T-cell (primary cell): ENCODE results near the gene ACOT6. TPM values are rescaled to one million over a fixed set of nuclear protein-coding genes. Genes with fewer than 3 reads are reported as not detected.
"Not testable (repeated sequence)": the region's sequence is repeated elsewhere in the genome, so short reads cannot be mapped to it uniquely, and the experiment has no call there.

Source experiments
- ATAC-seq, 4 experiments: fragments of 200-7000 bp in 3 of 4; fragments of 150-1000 bp in 1 of 4; cut with Tn5 transposase; replicated peaks in 1 of 4; 1 replicate in 3 of 4; 2 replicates in 1 of 4; pipeline ENCODE4 v1.10.0; 2021; ENCODE audit warnings: moderate library complexity in 3 of 4, mild to moderate bottlenecking in 2 of 4, moderate number of reproducible peaks in 1 of 4
- CTCF ChIA-PET, 2 donors: fragments of 300-600 bp; sonication (Branson Sonifier 250); formaldehyde crosslinking; loops; one replicate each; lab custom pipeline; 2022; ENCODE audit warnings: antibody characterized with exemption in 2 of 2; lab: Charles Lee
- POLR2A ChIA-PET, 2 donors: fragments of 300-600 bp; sonication (Branson Sonifier 250); formaldehyde crosslinking; loops; one replicate each; lab custom pipeline; 2022; ENCODE audit warnings: antibody characterized with exemption in 2 of 2; lab: Charles Lee
- DNase-seq, 35 experiments: peaks; one replicate each; pipeline versions ENCODE4 v3.0.0 to v3.0.0-alpha.2; 2013 to 2023
- H3K27ac ChIP-seq: one replicate; pipeline ENCODE4 v1.5.1; 2013; ENCODE audit warnings: low read length
- H3K27me3 ChIP-seq, 2 experiments: replicated peaks in 1 of 2; 1 replicate in 1 of 2; 2 replicates in 1 of 2; pipeline versions ENCODE4 v1.6.1 to v1.7.0; 2013; ENCODE audit warnings: low read length in 1 of 2, mixed read lengths in 1 of 2; ENCODE audit not compliant: control insufficient read depth in 2 of 2, insufficient read depth in 2 of 2; ENCODE audit errors: extremely low read depth in 1 of 2
- H3K36me3 ChIP-seq, 2 donors: 1 replicate in 1 of 2; 2 replicates in 1 of 2; pipeline versions ENCODE4 v1.6.1 to v1.7.0; 2013; ENCODE audit warnings: low read length in 1 of 2; ENCODE audit not compliant: control insufficient read depth in 2 of 2, insufficient read depth in 1 of 2; ENCODE audit errors: extremely low read depth in 1 of 2
- H3K4me1 ChIP-seq, 2 experiments: 1 replicate in 1 of 2; 2 replicates in 1 of 2; pipeline versions ENCODE4 v1.6.1 to v1.7.0; 2013; ENCODE audit warnings: low read length in 2 of 2, mixed read lengths in 1 of 2; ENCODE audit not compliant: insufficient read depth in 2 of 2, control insufficient read depth in 1 of 2; ENCODE audit errors: extremely low read depth in 1 of 2
- H3K4me3 ChIP-seq, 2 donors: 1 replicate in 1 of 2; 2 replicates in 1 of 2; pipeline versions ENCODE4 v1.5.1 to v1.7.0; 2013; ENCODE audit warnings: mild to moderate bottlenecking in 2 of 2, low read length in 1 of 2, moderate library complexity in 1 of 2; ENCODE audit not compliant: control insufficient read depth in 1 of 2; ENCODE audit errors: extremely low read depth in 1 of 2
- H3K9me3 ChIP-seq: 2 replicates; pipeline ENCODE4 v1.7.0; 2013
- H3K27ac Mint-ChIP-seq, 2 donors: one replicate each; pipeline ENCODE4 v1.8.0; 2020 to 2021; ENCODE audit warnings: mild to moderate bottlenecking in 2 of 2, mixed read lengths in 2 of 2
- H3K27me3 Mint-ChIP-seq, 2 donors: one replicate each; pipeline ENCODE4 v1.8.0; 2021 to 2022; ENCODE audit warnings: mixed read lengths in 2 of 2
- H3K36me3 Mint-ChIP-seq: one replicate; pipeline ENCODE4 v1.8.0; 2021; ENCODE audit warnings: mixed read lengths
- H3K4me1 Mint-ChIP-seq, 3 donors: one replicate each; pipeline ENCODE4 v1.8.0; 2020 to 2022; ENCODE audit warnings: mixed read lengths in 3 of 3, mild to moderate bottlenecking in 1 of 3
- H3K4me3 Mint-ChIP-seq, 3 donors: one replicate each; pipeline ENCODE4 v1.8.0; 2020 to 2022; ENCODE audit warnings: mild to moderate bottlenecking in 3 of 3, mixed read lengths in 3 of 3, moderate library complexity in 3 of 3
- H3K9me3 Mint-ChIP-seq, 3 donors: one replicate each; pipeline ENCODE4 v1.8.0; 2020 to 2022; ENCODE audit warnings: mixed read lengths in 3 of 3
- WGBS: methylation state at CpG from one replicate; pipeline ENCODE4 v1.1.5; 2013; ENCODE audit warnings: missing lambda C conversion rate; ENCODE audit not compliant: insufficient coverage; 5-methylcytosine and 5-hydroxymethylcytosine counted together
- total RNA-seq, 35 experiments: library from RNA in 6 of 35; stranded (reverse) in 6 of 35; fragments of 120-200 nt in 1 of 35; gene quantifications; one replicate each; pipeline versions ENCODE4 v1.2.1 to v1.2.4 and lab custom pipeline; 2013 to 2026

Gene ACOT6
- total RNA-seq, 5 donors from 2014 or later (not counting 1 experiment from before 2014, with no cell fraction given) = not detected

- H3K4me3 ChIP-seq, H3K36me3 ChIP-seq, H3K9me3 Mint-ChIP-seq, H3K4me3 Mint-ChIP-seq, DNase-seq, H3K27me3 Mint-ChIP-seq, H3K27ac ChIP-seq, H3K9me3 ChIP-seq, POLR2A ChIA-PET, H3K27me3 ChIP-seq, H3K27ac Mint-ChIP-seq, ATAC-seq: not testable (repeated sequence)
- peaks cover 7 to 15% (median 14%) of the 10 kb centered on the region in 3 donors for H3K4me1 Mint-ChIP-seq
- CTCF ChIA-PET = interaction anchor here in 1 of 2 donors (0.6 kb wide), 1 partner anchor 80 kb away, joined by 3 read pairs; no protein-coding TSS in a partner anchor
- H3K4me1 ChIP-seq = peaks cover 0 to 17% of the 10 kb centered on the region in 2 experiments
- H3K36me3 Mint-ChIP-seq = peaks cover 14% of the 10 kb centered on the region
- WGBS = no CpG with 5 or more reads among the region's 4 CpGs
These were observed 38.6 kb upstream of the ACOT6 start for GRCh38 chr14:73573740-73574139.

GRCh38 chr14:73574251-73574650 is 38.1 kb upstream of the ACOT6 start:
- Mint-ChIP-seq H3K4me1 (peaks cover 5 to 12% (median 10%) of the 10 kb centered on the region in 3 donors), H3K36me3 (peaks cover 14% of the 10 kb centered on the region)
- DNase-seq, H3K27ac Mint-ChIP-seq, H3K4me3 ChIP-seq, H3K9me3 ChIP-seq, H3K9me3 Mint-ChIP-seq, H3K27me3 Mint-ChIP-seq, H3K27me3 ChIP-seq, H3K36me3 ChIP-seq, H3K4me3 Mint-ChIP-seq, ATAC-seq, H3K27ac ChIP-seq: not testable (repeated sequence)
- ChIA-PET POLR2A (interaction anchor here in 1 of 2 donors (0.7 kb wide), 1 partner anchor 385 kb away, joined by 5 read pairs; no protein-coding TSS in a partner anchor), CTCF (interaction anchor here in 1 of 2 donors (0.7 kb wide), 1 partner anchor 66 kb away, joined by 5 read pairs; no protein-coding TSS in a partner anchor)
- peaks cover 0 to 14% of the 10 kb centered on the region in 2 experiments for H3K4me1 ChIP-seq
- WGBS = no CpG with 5 or more reads among the region's 7 CpGs

GRCh38 chr14:73576391-73576790 is 35.9 kb upstream of the ACOT6 start:
- Histone ChIP-seq H3K27me3 (no peaks in the 10 kb centered on the region), H3K4me3 (no peak overlapping the region), H3K9me3 (no peaks in the 10 kb centered on the region), H3K4me1 (no peaks in the 10 kb centered on the region), H3K36me3 (peaks cover 4 to 12% of the 10 kb centered on the region in 2 donors), H3K27ac (no peak overlapping the region)
- H3K36me3 Mint-ChIP-seq = peaks cover 25% of the 10 kb centered on the region
- no peaks in the 10 kb centered on the region for H3K9me3 Mint-ChIP-seq
- ChIA-PET CTCF (interaction anchor here in 1 of 2 donors (0.6 to 0.7 kb wide), 2 partner anchors 31 to 220 kb away, joined by 3 to 4 read pairs; no protein-coding TSS in a partner anchor), POLR2A (no interaction called here)
- ATAC-seq = no peak
- WGBS = 94% methylated on average over 2 of the region's 3 CpGs
- no peaks in the 10 kb centered on the region for H3K4me1 Mint-ChIP-seq
- no peak for DNase-seq
- H3K27me3 Mint-ChIP-seq = no peaks in the 10 kb centered on the region
- H3K27ac Mint-ChIP-seq = no peak overlapping the region
- H3K4me3 Mint-ChIP-seq = no peak overlapping the region

- not testable (repeated sequence) for H3K27me3 ChIP-seq, H3K4me1 ChIP-seq, H3K4me3 ChIP-seq, H3K27me3 Mint-ChIP-seq, H3K9me3 Mint-ChIP-seq, H3K27ac Mint-ChIP-seq, DNase-seq, ATAC-seq, H3K4me1 Mint-ChIP-seq, H3K27ac ChIP-seq, H3K9me3 ChIP-seq, H3K4me3 Mint-ChIP-seq
- CTCF ChIA-PET = interaction anchor here in 1 of 2 donors (0.7 kb wide), 1 partner anchor 32 kb away, joined by 4 read pairs; no protein-coding TSS in a partner anchor
- H3K36me3 Mint-ChIP-seq = peaks cover 26% of the 10 kb centered on the region
- WGBS = no CpG with 5 or more reads among the region's 2 CpGs
- peaks cover 4 to 12% of the 10 kb centered on the region in 2 donors for H3K36me3 ChIP-seq
- POLR2A ChIA-PET = interaction anchor here in 1 of 2 donors (0.5 kb wide), 1 partner anchor 77 kb away, joined by 3 read pairs; no protein-coding TSS in a partner anchor
These were observed 35.1 kb upstream of the ACOT6 start for GRCh38 chr14:73577214-73577613.

- H3K9me3 Mint-ChIP-seq, H3K4me3 Mint-ChIP-seq, H3K4me3 ChIP-seq, H3K27me3 ChIP-seq, H3K27me3 Mint-ChIP-seq, H3K4me1 Mint-ChIP-seq, H3K27ac ChIP-seq, H3K27ac Mint-ChIP-seq, H3K9me3 ChIP-seq, CTCF ChIA-PET, DNase-seq, H3K4me1 ChIP-seq, ATAC-seq, H3K36me3 ChIP-seq, POLR2A ChIA-PET: not testable (repeated sequence)
- peaks cover 17% of the 10 kb centered on the region for H3K36me3 Mint-ChIP-seq
- WGBS = 93% methylated on average over 3 of the region's 11 CpGs
These were observed 30.0 kb upstream of the ACOT6 start for GRCh38 chr14:73582102-73582979.

- H3K9me3 Mint-ChIP-seq = no peaks in the 10 kb centered on the region
- Histone ChIP-seq H3K27ac (no peak overlapping the region), H3K9me3 (no peaks in the 10 kb centered on the region), H3K36me3 (no peaks in the 10 kb centered on the region), H3K27me3 (no peaks in the 10 kb centered on the region), H3K4me3 (no peak overlapping the region), H3K4me1 (peaks cover 0 to 11% of the 10 kb centered on the region in 2 experiments)
- no peaks in the 10 kb centered on the region for H3K27me3 Mint-ChIP-seq
- H3K27ac Mint-ChIP-seq = no peak overlapping the region
- ATAC-seq (no peak), DNase-seq (no peak)
- ChIA-PET POLR2A (interaction anchor here (0.6 kb wide), 3 partner anchors 19 to 117 kb away, joined by 3 to 4 read pairs (median 3); no protein-coding TSS in a partner anchor), CTCF (no interaction called here)
- H3K4me1 Mint-ChIP-seq = peaks cover 0 to 9% (median 8%) of the 10 kb centered on the region in 3 donors
- no peaks in the 10 kb centered on the region for H3K36me3 Mint-ChIP-seq
- H3K4me3 Mint-ChIP-seq = no peak overlapping the region
- WGBS = no CpG with 5 or more reads among the region's 1 CpG
These were observed 23.6 kb upstream of the ACOT6 start for GRCh38 chr14:73588695-73589094.
